IPS-NIHi7 (cell line): ENCODE data around the gene BICC1.
A peak's percentile ranks its signal among the peaks of the same experiment; 100 is the strongest.

Experiments
- DNase-seq: peaks from one replicate; pipeline ENCODE4 v3.0.0; 2012; ENCODE audit warnings: mixed read lengths; ENCODE audit errors: extremely low spot score

Gene BICC1

GRCh38 chr10:58778966-58779365, 266.3 kb downstream of the BICC1 start:
- DNase-seq, result no peak

GRCh38 chr10:58779594-58779993, 266.9 kb downstream of the BICC1 start:
- no peak for DNase-seq

- DNase-seq, result no peak
Measured at GRCh38 chr10:58780476-58780875, 267.8 kb downstream of the BICC1 start.

- DNase-seq, result peak; percentile 45
Measured at GRCh38 chr10:58781873-58782488, 269.3 kb downstream of the BICC1 start.

GRCh38 chr10:58782876-58783851, 270.5 kb downstream of the BICC1 start:
- no peak for DNase-seq

GRCh38 chr10:58784361-58784760, 271.7 kb downstream of the BICC1 start:
- DNase-seq, result no peak

GRCh38 chr10:58785354-58785753, 272.7 kb downstream of the BICC1 start:
- DNase-seq, result no peak

- no peak for DNase-seq
Measured at GRCh38 chr10:58791137-58791536, 278.5 kb downstream of the BICC1 start.

GRCh38 chr10:58795560-58795959, 282.9 kb downstream of the BICC1 start:
- no peak for DNase-seq

GRCh38 chr10:58796242-58796641, 283.6 kb downstream of the BICC1 start:
- DNase-seq, result peak; percentile 19

GRCh38 chr10:58796824-58797223, 284.2 kb downstream of the BICC1 start:
- no peak for DNase-seq

GRCh38 chr10:58797356-58797755, 284.7 kb downstream of the BICC1 start:
- DNase-seq, result no peak

GRCh38 chr10:58802047-58802446, 289.4 kb downstream of the BICC1 start:
- DNase-seq, result no peak

GRCh38 chr10:58806323-58806722, 293.7 kb downstream of the BICC1 start:
- DNase-seq, result no peak

GRCh38 chr10:58806970-58807628, 294.4 kb downstream of the BICC1 start:
- DNase-seq, result no peak

- DNase-seq, result no peak
Measured at GRCh38 chr10:58807629-58808022, 295.0 kb downstream of the BICC1 start.

- DNase-seq, result no peak
Measured at GRCh38 chr10:58810751-58811150, 298.1 kb downstream of the BICC1 start.

- no peak for DNase-seq
Measured at GRCh38 chr10:58813573-58813972, 300.9 kb downstream of the BICC1 start.

- DNase-seq, result no peak
Measured at GRCh38 chr10:58817201-58817846, 304.7 kb downstream of the BICC1 start.

GRCh38 chr10:58818900-58819299, 306.2 kb downstream of the BICC1 start:
- DNase-seq, result no peak

GRCh38 chr10:58820386-58820785, 307.7 kb downstream of the BICC1 start:
- DNase-seq, result no peak
